HG02588 (cell line): ENCODE measurements around the gene RABL3.
"Not testable (repeated sequence)": the region's sequence is repeated elsewhere in the genome, so short reads cannot be mapped to it uniquely, and the experiment has no call there.

ENCODE experiments used
- ATAC-seq: cut with Tn5 transposase; IDR thresholded peaks from one replicate; pipeline ENCODE4 v1.9.1; 2021; ENCODE audit warnings: mild to moderate bottlenecking, moderate library complexity; ENCODE audit not compliant: unreplicated experiment

RABL3 gene

DNA sequence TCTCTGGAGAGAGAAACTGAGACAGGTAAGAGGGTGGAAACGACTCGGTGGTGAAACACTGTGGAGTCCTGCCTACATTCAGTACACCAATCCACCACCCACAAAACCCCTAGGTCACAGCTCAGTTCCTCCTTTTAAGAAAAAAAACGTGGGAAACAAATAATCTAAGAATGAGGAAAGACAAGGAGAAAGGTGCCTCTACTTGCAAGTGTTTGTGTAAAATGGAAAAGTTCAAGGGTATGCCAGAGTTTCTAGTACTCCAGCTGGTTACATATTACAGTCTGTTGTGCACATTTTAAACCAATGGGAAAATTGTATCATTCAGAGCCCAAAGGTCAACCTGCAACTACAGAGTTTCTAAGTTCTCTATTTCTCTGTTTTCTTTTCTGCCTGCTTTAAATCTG, 92.5 kb downstream of the RABL3 start:
- no peak for ATAC-seq

- no peak for ATAC-seq
Measured at GRCh38 chr3:120648290-120648689, 94.0 kb downstream of the RABL3 start.

GRCh38 chr3:120646771-120647432, 95.4 kb downstream of the RABL3 start:
- no peak for ATAC-seq

- ATAC-seq = no peak
Measured at GRCh38 chr3:120645083-120645845, 97.1 kb downstream of the RABL3 start.

GRCh38 chr3:120642368-120642948, 99.9 kb downstream of the RABL3 start:
- ATAC-seq = no peak

DNA sequence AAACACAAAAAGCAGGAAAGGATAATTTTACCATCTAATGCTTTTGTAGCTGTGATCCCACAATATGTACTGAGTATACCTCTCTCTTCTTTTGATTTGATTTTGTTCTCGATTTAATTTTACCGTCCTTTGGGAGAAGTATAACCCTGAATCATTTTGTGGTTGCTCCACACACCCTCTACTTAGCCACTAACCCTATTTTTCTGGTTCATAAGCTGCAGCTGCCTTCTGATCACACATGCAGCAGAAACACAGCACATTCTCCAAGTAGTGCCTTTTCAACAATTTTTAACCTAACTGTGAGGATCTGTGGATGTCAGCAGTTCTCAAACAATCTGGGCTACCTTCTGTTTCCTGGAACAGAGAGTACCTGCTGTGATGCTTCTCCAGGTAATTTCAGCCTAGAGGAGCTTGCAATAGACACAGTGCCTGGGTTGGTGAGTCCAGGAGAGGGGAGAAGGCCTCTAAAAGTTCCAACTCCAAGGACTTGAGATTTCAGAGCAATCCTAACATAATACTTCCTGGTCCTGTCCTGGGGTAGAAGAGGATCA, 100.5 kb downstream of the RABL3 start:
- ATAC-seq = no peak

DNA sequence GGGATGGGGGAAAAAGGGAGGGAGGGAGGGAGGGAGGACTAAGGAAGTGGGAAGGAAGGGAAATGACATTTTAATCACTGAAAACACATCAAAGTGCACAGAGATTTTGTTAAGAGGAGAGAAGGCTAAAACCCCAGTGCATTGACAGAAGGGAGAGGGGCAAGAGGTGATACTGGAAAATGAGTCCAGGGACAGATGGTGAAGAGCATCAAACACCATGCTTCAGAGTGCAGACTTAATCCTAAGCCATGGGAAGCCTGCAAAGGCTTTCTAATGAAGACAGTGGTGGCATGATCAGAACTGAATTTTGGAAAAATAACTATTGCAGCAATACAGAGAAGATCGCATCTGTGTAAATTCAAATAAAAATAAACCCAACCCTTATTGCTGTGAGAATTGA, 102.1 kb downstream of the RABL3 start:
- no peak for ATAC-seq

- ATAC-seq = not testable (repeated sequence)
Measured at GRCh38 chr3:120638820-120639219, 103.5 kb downstream of the RABL3 start.

GRCh38 chr3:120637851-120638559, 104.3 kb downstream of the RABL3 start:
- ATAC-seq = no peak

DNA sequence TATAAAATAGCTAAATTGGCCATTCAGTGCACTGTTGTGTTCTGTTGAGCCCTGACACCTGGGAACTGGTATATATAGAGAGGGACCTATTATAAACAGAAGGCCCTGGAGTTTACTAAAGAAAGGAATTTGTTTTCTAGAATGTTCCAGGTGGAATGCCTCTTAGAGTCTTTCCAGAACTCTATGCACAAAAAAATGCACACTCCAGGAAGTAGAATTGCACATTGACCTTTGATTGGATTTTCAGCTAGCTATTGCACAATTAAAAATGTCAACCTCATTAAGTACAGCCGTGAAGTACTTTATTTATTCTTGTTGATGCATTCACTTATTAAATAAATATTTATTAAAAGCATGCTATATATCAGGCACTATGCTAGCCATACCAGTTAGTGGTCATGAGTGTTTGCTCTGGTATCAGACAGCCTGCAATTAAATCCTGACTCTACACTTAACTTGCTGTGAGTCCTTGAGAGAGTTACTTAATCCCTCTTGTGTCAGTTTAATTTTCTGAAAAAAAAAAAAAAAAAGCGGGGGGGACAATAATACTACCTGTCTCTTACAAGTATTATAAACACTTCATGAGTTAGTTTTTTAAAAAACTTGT, 105.4 kb downstream of the RABL3 start:
- no peak for ATAC-seq
